Trophoblast cell (in vitro differentiated cells and primary cell): ENCODE data around the gene CEACAM6.

Source experiments
- DNase-seq, 2 donors: peaks; one replicate each; pipeline ENCODE4 v3.0.0-alpha.2; 2016
- H2AFZ ChIP-seq: 2 replicates; pipeline ENCODE4 v1.6.1; 2013; ENCODE audit warnings: low read length, moderate library complexity, mild to moderate bottlenecking; ENCODE audit not compliant: insufficient read depth, poor library complexity
- H2AK5ac ChIP-seq: 2 replicates; pipeline ENCODE4 v1.6.1; 2013; ENCODE audit warnings: mild to moderate bottlenecking, low read length
- H2BK120ac ChIP-seq: 2 replicates; pipeline ENCODE4 v1.6.1; 2013; ENCODE audit warnings: low read length, mild to moderate bottlenecking, moderate library complexity; ENCODE audit not compliant: insufficient read depth, poor library complexity
- H2BK12ac ChIP-seq: 2 replicates; pipeline ENCODE4 v1.6.1; 2013; ENCODE audit warnings: mild to moderate bottlenecking, low read length, moderate library complexity
- H2BK5ac ChIP-seq: 2 replicates; pipeline ENCODE4 v1.6.1; 2013; ENCODE audit warnings: low read length, low read depth, moderate library complexity, mild to moderate bottlenecking; ENCODE audit not compliant: poor library complexity
- H3K14ac ChIP-seq: 2 replicates; pipeline ENCODE4 v1.6.1; 2013; ENCODE audit warnings: mild to moderate bottlenecking, low read length
- H3K18ac ChIP-seq: 2 replicates; pipeline ENCODE4 v1.6.1; 2013; ENCODE audit warnings: mild to moderate bottlenecking, low read length
- H3K23ac ChIP-seq: 2 replicates; pipeline ENCODE4 v1.6.1; 2013; ENCODE audit warnings: low read length
- H3K27ac ChIP-seq: 2 replicates; pipeline ENCODE4 v1.5.1; 2013; ENCODE audit warnings: low read depth, mild to moderate bottlenecking, inconsistent platforms, low read length, moderate library complexity
- H3K27me3 ChIP-seq: 2 replicates; pipeline ENCODE4 v1.6.1; 2013; ENCODE audit warnings: inconsistent platforms, mild to moderate bottlenecking, low read length, moderate library complexity; ENCODE audit not compliant: insufficient read depth
- H3K36me3 ChIP-seq, 2 experiments: 1 replicate in 1 of 2; 2 replicates in 1 of 2; pipeline ENCODE4 v1.6.1; 2013; ENCODE audit warnings: low read length in 2 of 2, mild to moderate bottlenecking in 2 of 2, moderate library complexity in 1 of 2; ENCODE audit not compliant: insufficient read depth in 2 of 2, control insufficient read depth in 1 of 2
- H3K4ac ChIP-seq: 2 replicates; pipeline ENCODE4 v1.6.1; 2013; ENCODE audit warnings: low read depth, mild to moderate bottlenecking, low read length, moderate library complexity
- H3K4me1 ChIP-seq, 2 experiments: 1 replicate in 1 of 2; 2 replicates in 1 of 2; pipeline ENCODE4 v1.6.1; 2013; ENCODE audit warnings: low read length in 2 of 2, mild to moderate bottlenecking in 2 of 2, moderate library complexity in 1 of 2; ENCODE audit not compliant: insufficient read depth in 2 of 2, control insufficient read depth in 1 of 2
- H3K4me2 ChIP-seq: 2 replicates; pipeline ENCODE4 v1.6.1; 2013; ENCODE audit warnings: inconsistent platforms, mild to moderate bottlenecking, low read length, moderate library complexity
- H3K4me3 ChIP-seq: 2 replicates; pipeline ENCODE4 v1.5.1; 2013; ENCODE audit warnings: mild to moderate bottlenecking, low read depth, low read length, inconsistent platforms
- H3K79me1 ChIP-seq: one replicate; pipeline ENCODE4 v1.6.1; 2013; ENCODE audit warnings: low read length
- H3K79me2 ChIP-seq: 2 replicates; pipeline ENCODE4 v1.6.1; 2013; ENCODE audit warnings: low read length, mild to moderate bottlenecking; ENCODE audit not compliant: control insufficient read depth, insufficient read depth, poor library complexity
- H3K9ac ChIP-seq: 2 replicates; pipeline ENCODE4 v1.6.1; 2013; ENCODE audit warnings: mild to moderate bottlenecking, low read length
- H3K9me3 ChIP-seq: 2 replicates; pipeline ENCODE4 v1.6.1; 2013; ENCODE audit warnings: low read depth, mild to moderate bottlenecking, control low read depth, inconsistent platforms, low read length; ENCODE audit not compliant: insufficient read depth
- H4K12ac ChIP-seq: 2 replicates; pipeline ENCODE4 v1.6.1; 2013; ENCODE audit warnings: low read depth, mild to moderate bottlenecking, low read length, moderate library complexity
- H4K8ac ChIP-seq: 2 replicates; pipeline ENCODE4 v1.6.1; 2013; ENCODE audit warnings: low read depth, mild to moderate bottlenecking, low read length, moderate library complexity
- H4K91ac ChIP-seq: one replicate; pipeline ENCODE4 v1.6.1; 2013; ENCODE audit warnings: low read depth, mild to moderate bottlenecking, low read length, moderate library complexity
- WGBS: extraction: QIAGEN DNeasy Blood & Tissue Kit; methylation state at CpG from one replicate; pipeline ENCODE4 v1.1.7; 2013; ENCODE audit warnings: missing lambda C conversion rate; ENCODE audit not compliant: insufficient read length, insufficient coverage; ENCODE audit errors: extremely low coverage; 5-methylcytosine and 5-hydroxymethylcytosine counted together

The CEACAM6 gene

DNA sequence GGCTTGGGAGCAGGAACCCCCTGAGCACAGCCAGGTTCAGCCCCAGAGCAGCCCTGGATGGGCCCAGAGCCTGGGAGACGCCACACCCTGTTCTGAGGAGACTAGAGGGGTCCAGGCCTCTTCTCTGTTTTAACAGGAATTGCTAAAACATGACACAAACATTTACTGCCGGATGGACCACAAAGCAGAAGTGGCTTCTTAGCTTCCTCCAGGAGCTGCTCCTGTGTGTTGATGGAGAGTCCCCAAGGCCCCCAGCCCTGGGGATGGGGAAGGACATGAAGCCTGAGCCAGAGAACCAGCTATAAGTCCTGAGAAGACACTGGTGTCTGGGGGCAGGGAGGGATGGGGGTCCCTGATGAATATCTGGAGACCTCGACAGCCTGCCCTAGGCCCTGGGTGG is 55.7 kb downstream of the CEACAM6 start:
- Histone ChIP-seq H3K4me2 (no peak overlapping the region), H4K8ac (no peak overlapping the region), H3K14ac (no peak overlapping the region), H3K27ac (no peak overlapping the region), H2BK120ac (no peak overlapping the region), H3K79me1 (no peaks in the 10 kb centered on the region), H3K9me3 (peaks cover 22% of the 10 kb centered on the region), H3K27me3 (no peaks in the 10 kb centered on the region), H3K18ac (no peak overlapping the region), H2BK12ac (no peak overlapping the region), H2AFZ (no peak overlapping the region), H3K4ac (no peak overlapping the region), H2AK5ac (no peak overlapping the region), H4K91ac (no peak overlapping the region), H4K12ac (no peak overlapping the region), H2BK5ac (no peak overlapping the region), H3K79me2 (no peaks in the 10 kb centered on the region), H3K9ac (no peak overlapping the region), H3K36me3 (no peaks in the 10 kb centered on the region), H3K4me3 (no peak overlapping the region), H3K4me1 (no peaks in the 10 kb centered on the region), H3K23ac (no peak overlapping the region)
- DNase-seq = no peak
- no CpG with 5 or more reads among the region's 3 CpGs for WGBS

DNA sequence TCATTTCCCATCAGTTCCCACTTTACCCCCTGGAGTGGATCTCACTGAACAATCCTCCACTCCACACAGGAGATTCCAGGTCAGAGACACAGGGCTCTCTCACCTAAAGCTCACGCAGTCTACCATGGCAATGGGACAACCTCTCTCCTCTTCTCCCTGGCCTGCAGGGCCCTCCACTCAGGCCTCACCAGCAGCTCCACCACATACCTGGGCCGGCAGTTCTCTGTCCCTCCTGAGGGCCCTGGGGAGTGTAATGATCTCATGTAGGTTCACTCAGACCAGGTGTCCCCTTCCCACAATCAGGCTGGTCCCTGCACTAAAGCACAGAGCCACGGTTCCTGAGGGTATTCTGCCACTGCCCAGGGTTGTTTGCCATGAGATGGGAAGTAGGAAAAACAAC is 56.7 kb downstream of the CEACAM6 start:
- no peak overlapping the region for H3K4me3 ChIP-seq
- no peaks in the 10 kb centered on the region for H3K27me3 ChIP-seq
- no peak overlapping the region for H2BK12ac ChIP-seq
- no peak overlapping the region for H3K4ac ChIP-seq
- H2BK120ac ChIP-seq = no peak overlapping the region
- no peak overlapping the region for H3K14ac ChIP-seq
- DNase-seq = no peak
- no peaks in the 10 kb centered on the region for H3K79me1 ChIP-seq
- no peak overlapping the region for H4K12ac ChIP-seq
- no peak overlapping the region for H3K4me2 ChIP-seq
- no peak overlapping the region for H2BK5ac ChIP-seq
- WGBS = no CpG with 5 or more reads among the region's 3 CpGs
- H3K79me2 ChIP-seq = no peaks in the 10 kb centered on the region
- H3K4me1 ChIP-seq = no peaks in the 10 kb centered on the region
- H3K36me3 ChIP-seq = no peaks in the 10 kb centered on the region
- H4K91ac ChIP-seq = no peak overlapping the region
- H3K9me3 ChIP-seq = peaks cover 22% of the 10 kb centered on the region
- no peak overlapping the region for H3K27ac ChIP-seq
- no peak overlapping the region for H3K18ac ChIP-seq
- no peak overlapping the region for H2AFZ ChIP-seq
- no peak overlapping the region for H2AK5ac ChIP-seq
- H3K9ac ChIP-seq = no peak overlapping the region
- H3K23ac ChIP-seq = no peak overlapping the region
- no peak overlapping the region for H4K8ac ChIP-seq

DNA sequence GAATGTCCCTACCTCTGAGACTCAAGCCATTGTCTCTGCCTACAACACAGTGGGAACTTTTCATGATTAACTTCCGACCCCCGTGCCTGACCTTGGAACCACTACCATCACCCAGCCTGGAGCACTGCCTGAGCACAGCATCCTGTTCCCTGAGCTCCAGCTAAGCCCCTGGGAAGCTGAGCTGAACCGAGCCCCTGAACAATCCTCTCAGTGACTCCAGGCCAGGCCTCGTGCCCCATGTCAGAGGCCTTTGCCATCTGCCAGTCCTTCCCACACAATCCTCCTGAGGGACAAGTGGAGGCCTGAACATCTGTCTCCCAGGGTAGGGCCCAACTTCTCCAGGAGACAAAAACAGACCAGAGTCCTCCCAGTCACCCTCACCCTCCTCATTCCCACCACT is 58.6 kb downstream of the CEACAM6 start:
- no peak overlapping the region for H4K8ac ChIP-seq
- no peak overlapping the region for H3K4me3 ChIP-seq

GRCh38 chr19:41815301-41815700 is 60.0 kb downstream of the CEACAM6 start:
- Histone ChIP-seq H3K4me2 (no peak overlapping the region), H2BK120ac (no peak overlapping the region), H3K27ac (no peak overlapping the region), H4K8ac (no peak overlapping the region), H2AFZ (no peak overlapping the region), H2BK5ac (no peak overlapping the region), H3K27me3 (no peaks in the 10 kb centered on the region), H3K79me2 (no peaks in the 10 kb centered on the region), H4K12ac (no peak overlapping the region), H3K4ac (no peak overlapping the region), H2AK5ac (no peak overlapping the region), H2BK12ac (no peak overlapping the region), H3K36me3 (no peaks in the 10 kb centered on the region), H3K79me1 (no peaks in the 10 kb centered on the region), H3K14ac (no peak overlapping the region), H4K91ac (no peak overlapping the region), H3K9me3 (peaks cover 9% of the 10 kb centered on the region), H3K23ac (no peak overlapping the region), H3K9ac (no peak overlapping the region), H3K18ac (no peak overlapping the region), H3K4me1 (no peaks in the 10 kb centered on the region), H3K4me3 (no peak overlapping the region)
- no CpG with 5 or more reads among the region's 4 CpGs for WGBS
- DNase-seq = no peak

More for the DNA sequence above, 58.6 kb downstream of the CEACAM6 start:
- WGBS = no CpG with 5 or more reads among the region's 4 CpGs
- Histone ChIP-seq H2BK120ac (no peak overlapping the region), H3K9me3 (peaks cover 15% of the 10 kb centered on the region), H3K27me3 (no peaks in the 10 kb centered on the region), H3K4me2 (no peak overlapping the region), H2BK12ac (no peak overlapping the region), H4K91ac (no peak overlapping the region), H3K9ac (no peak overlapping the region), H3K27ac (no peak overlapping the region), H3K79me2 (no peaks in the 10 kb centered on the region), H3K14ac (no peak overlapping the region), H3K18ac (no peak overlapping the region), H2BK5ac (no peak overlapping the region), H4K12ac (no peak overlapping the region), H3K36me3 (no peaks in the 10 kb centered on the region), H2AFZ (no peak overlapping the region), H3K79me1 (no peaks in the 10 kb centered on the region), H3K4me1 (no peaks in the 10 kb centered on the region), H2AK5ac (no peak overlapping the region), H3K23ac (no peak overlapping the region), H3K4ac (no peak overlapping the region)
- DNase-seq = no peak
